ENCODE data around the gene PHACTR3. TPM values are rescaled to one million over a fixed set of nuclear protein-coding genes. Genes with fewer than 3 reads are reported as not detected.
A peak's percentile ranks its signal among the peaks of the same experiment; 100 is the strongest.

Gene PHACTR3
- total RNA-seq, 1 experiment from 2014 or later: not detected

DNA sequence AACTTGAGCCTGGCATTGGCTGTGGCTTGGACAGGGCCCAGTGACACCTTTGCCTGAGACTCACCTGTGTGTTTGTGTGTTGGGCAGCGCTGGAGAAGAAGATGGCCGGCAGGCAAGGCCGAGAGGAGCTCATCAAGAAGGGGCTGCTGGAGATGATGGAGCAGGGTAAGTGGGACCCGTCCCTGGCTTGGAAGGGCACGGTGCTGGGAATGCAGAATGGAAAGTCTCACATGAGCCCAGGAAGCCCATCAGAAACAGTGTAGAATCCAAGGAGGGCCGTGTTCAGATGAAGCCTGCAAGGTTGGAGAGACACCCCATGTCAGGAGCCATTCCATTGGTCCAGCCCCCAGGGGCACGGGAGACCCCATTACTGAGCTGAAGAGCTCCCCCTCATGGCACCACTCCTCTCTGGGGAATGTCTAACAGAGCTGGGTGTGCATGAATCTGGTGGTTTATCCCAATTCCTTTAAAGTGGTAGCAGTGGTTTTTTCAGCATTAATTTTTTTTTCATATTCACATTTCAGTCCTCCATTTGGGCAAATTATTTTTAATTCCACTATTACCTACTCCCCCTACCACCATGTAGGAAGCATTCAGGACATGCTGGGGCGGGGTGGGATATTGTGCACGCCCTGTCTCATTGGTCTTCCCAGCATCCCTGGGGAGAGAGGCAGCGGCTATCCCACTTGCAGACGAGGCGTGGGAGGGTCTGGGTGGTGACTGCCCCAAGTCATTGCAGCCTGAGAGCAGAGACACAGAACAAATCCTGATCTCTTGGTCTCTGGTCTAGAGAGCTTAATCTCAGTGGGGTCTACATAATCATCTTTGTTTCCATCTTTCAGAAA, 143.6 kb downstream of the PHACTR3 start:
- no peak for DNase-seq
- Histone ChIP-seq H3K36me3 (no peaks in the 10 kb centered on the region), H3K27me3 (no peaks in the 10 kb centered on the region), H3K4me3 (no peak overlapping the region), H3K9me3 (no peaks in the 10 kb centered on the region)

DNA sequence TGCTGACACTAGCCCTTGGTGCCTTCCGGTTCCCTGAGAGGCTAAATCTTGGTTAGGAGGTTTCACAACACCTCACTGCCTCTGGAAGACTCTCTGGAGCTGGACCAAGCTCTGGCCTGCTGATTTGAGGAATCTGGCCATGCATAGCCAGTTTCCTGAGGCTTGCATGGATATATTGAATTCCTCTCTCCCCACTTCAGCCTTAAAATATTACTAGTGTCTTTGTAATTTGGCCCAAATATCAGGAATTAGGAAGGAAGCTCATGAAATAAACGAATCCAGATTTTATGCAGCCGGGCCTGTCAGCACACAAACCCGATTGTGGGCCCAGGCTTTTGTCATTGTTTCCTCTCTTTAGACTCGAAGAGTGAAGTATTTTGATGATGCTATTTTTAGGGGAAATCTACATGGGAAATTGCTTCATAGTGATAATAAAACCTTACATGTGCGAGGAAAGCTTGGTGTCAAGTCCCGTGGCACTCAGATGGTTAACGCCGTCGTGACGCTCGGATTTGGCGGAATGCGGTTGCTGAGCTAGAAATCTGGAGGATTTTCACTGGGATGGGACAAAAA, 144.4 kb downstream of the PHACTR3 start:
- H3K36me3 ChIP-seq: no peaks in the 10 kb centered on the region
- H3K9me3 ChIP-seq: no peaks in the 10 kb centered on the region
- no peak overlapping the region for H3K4me3 ChIP-seq
- no peaks in the 10 kb centered on the region for H3K27me3 ChIP-seq
- peak; percentile 76 for DNase-seq

GRCh38 chr20:59749301-59749700, 145.0 kb downstream of the PHACTR3 start:
- DNase-seq: peak; percentile 68
- H3K9me3 ChIP-seq: no peaks in the 10 kb centered on the region
- H3K27me3 ChIP-seq: no peaks in the 10 kb centered on the region
- no peaks in the 10 kb centered on the region for H3K36me3 ChIP-seq
- H3K4me3 ChIP-seq: no peak overlapping the region

DNA sequence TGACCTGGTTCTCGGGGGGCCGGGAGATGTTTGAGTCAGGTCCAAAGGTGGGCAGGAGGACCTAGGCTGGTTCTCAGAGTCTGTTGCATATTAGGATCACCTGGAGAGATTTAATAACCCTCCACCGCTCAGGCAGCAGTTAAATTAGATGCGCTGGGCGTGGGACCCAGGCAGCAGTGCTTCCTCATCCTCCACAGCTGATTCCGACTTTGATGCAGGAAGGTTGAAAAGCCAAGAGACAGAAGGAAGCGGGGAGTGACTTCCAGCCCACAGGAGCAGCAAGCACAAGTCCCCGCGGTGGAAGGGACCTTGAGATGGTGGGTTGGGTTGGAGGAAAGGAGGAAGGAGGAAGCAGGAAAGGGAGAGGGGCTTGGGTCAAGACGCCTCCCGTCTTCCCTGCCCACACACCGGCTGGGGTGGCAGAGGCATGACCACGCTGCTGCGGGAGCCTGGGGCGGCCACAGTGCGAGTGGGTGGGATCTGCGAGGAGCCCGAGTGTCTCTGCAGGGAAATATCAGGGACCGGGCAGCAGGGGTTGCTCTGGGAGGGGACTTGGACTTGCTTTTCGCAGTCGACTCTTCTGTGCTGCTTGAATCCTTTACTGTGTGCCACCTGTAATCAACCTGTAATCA, 146.0 kb downstream of the PHACTR3 start:
- Histone ChIP-seq H3K27me3 (no peaks in the 10 kb centered on the region), H3K9me3 (no peaks in the 10 kb centered on the region), H3K4me3 (no peak overlapping the region), H3K36me3 (no peaks in the 10 kb centered on the region)
- no peak for DNase-seq

- H3K4me3 ChIP-seq: no peak overlapping the region
- H3K9me3 ChIP-seq: no peaks in the 10 kb centered on the region
- no peaks in the 10 kb centered on the region for H3K36me3 ChIP-seq
- DNase-seq: peak; percentile 70
- no peaks in the 10 kb centered on the region for H3K27me3 ChIP-seq
These were observed 146.9 kb downstream of the PHACTR3 start for GRCh38 chr20:59751075-59751711.

- H3K4me3 ChIP-seq: no peak overlapping the region
- no peaks in the 10 kb centered on the region for H3K36me3 ChIP-seq
- no peaks in the 10 kb centered on the region for H3K27me3 ChIP-seq
- H3K9me3 ChIP-seq: no peaks in the 10 kb centered on the region
- DNase-seq: no peak
These were observed 147.8 kb downstream of the PHACTR3 start for GRCh38 chr20:59752101-59752586.

GRCh38 chr20:59752704-59753460, 148.5 kb downstream of the PHACTR3 start:
- DNase-seq: no peak
- Histone ChIP-seq H3K9me3 (no peaks in the 10 kb centered on the region), H3K36me3 (no peaks in the 10 kb centered on the region), H3K27me3 (no peaks in the 10 kb centered on the region), H3K4me3 (no peak overlapping the region)

GRCh38 chr20:59753836-59754235, 149.5 kb downstream of the PHACTR3 start:
- H3K36me3 ChIP-seq: no peaks in the 10 kb centered on the region
- no peak for DNase-seq
- H3K4me3 ChIP-seq: no peak overlapping the region
- no peaks in the 10 kb centered on the region for H3K9me3 ChIP-seq
- no peaks in the 10 kb centered on the region for H3K27me3 ChIP-seq

DNA sequence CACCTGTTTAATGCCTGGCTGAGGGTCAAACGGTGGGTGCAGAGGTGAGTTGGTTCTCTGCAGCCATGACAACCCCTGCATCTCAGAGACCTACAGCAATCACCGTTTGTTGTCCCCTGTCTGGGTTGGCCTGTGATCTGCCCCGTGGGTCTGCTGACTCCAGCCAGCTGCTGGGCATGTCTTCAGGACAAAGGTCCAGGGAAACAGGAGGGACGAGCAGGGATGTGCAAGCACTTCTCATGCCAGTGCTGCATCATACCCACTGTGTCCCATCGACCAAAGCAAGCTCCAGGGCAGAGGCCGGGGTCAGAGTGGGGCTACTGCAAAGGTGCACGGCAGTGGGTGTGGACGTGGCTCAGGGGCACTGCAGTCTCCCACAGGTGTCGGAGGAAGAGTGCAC, 150.2 kb downstream of the PHACTR3 start:
- Histone ChIP-seq H3K4me3 (no peak overlapping the region), H3K36me3 (no peaks in the 10 kb centered on the region), H3K27me3 (no peaks in the 10 kb centered on the region), H3K9me3 (no peaks in the 10 kb centered on the region)
- no peak for DNase-seq

GRCh38 chr20:59756241-59756640, 151.9 kb downstream of the PHACTR3 start:
- DNase-seq: no peak
- H3K36me3 ChIP-seq: no peaks in the 10 kb centered on the region
- H3K9me3 ChIP-seq: no peaks in the 10 kb centered on the region
- no peaks in the 10 kb centered on the region for H3K27me3 ChIP-seq
- no peak overlapping the region for H3K4me3 ChIP-seq

DNA sequence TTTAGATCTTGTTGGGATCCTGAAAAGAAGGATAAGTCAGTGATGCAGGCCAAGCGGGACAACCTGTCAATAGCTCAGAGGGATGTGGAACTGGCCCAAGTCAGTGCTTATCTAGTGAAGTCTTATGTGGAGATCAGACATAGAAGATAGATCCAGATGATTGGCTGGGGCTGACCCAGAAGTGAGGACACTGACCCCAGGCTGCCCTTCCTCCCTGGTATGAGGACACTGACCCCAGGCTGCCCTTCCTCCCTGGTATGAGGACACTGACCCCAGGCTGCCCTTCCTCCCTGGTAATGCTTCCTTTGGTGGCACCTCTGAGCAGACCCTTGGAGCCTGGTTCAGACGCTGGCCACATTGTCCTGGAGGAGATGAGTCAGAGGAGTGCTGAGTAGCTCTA, 159.7 kb downstream of the PHACTR3 start:
- H3K9me3 ChIP-seq: no peaks in the 10 kb centered on the region
- DNase-seq: no peak
- no peak overlapping the region for H3K4me3 ChIP-seq
- H3K36me3 ChIP-seq: no peaks in the 10 kb centered on the region
- H3K27me3 ChIP-seq: no peaks in the 10 kb centered on the region

DNA sequence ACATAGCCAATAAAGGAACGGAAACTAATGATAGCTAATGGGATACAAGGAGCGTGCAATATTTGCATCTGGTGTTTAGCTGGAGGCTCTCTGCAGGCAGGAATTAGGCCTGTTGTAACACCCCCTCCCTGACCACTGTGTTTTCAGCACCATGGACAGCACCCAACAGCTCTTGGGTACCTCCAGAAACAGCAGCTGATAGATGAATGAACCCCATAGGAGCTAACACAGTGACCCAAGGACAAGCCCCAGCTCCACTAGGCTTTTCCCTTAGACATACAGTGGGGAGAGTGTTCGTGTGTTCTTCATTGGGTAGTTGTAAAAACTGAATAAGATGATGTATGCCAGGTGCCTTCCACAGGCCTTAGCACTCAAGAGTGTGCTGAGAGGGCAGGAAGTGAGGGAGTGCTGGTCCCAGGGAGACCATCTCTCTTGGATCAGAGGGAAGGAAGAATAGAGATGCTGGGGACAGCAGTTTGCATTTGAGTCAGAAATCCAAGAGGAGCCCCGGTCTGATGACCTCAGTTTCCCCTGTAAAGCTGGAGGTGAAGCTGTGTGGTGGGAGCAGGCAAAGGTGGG, 161.3 kb downstream of the PHACTR3 start:
- no peaks in the 10 kb centered on the region for H3K36me3 ChIP-seq
- no peak overlapping the region for H3K4me3 ChIP-seq
- H3K27me3 ChIP-seq: no peaks in the 10 kb centered on the region
- no peaks in the 10 kb centered on the region for H3K9me3 ChIP-seq
- DNase-seq: no peak

- Histone ChIP-seq H3K36me3 (no peaks in the 10 kb centered on the region), H3K4me3 (no peak overlapping the region), H3K9me3 (no peaks in the 10 kb centered on the region), H3K27me3 (no peaks in the 10 kb centered on the region)
- no peak for DNase-seq
These were observed 163.3 kb downstream of the PHACTR3 start for GRCh38 chr20:59767656-59768055.

- H3K36me3 ChIP-seq: no peaks in the 10 kb centered on the region
- H3K27me3 ChIP-seq: no peaks in the 10 kb centered on the region
- DNase-seq: no peak
- H3K4me3 ChIP-seq: no peak overlapping the region
- H3K9me3 ChIP-seq: no peaks in the 10 kb centered on the region
These were observed 165.9 kb downstream of the PHACTR3 start for GRCh38 chr20:59770270-59770669.

DNA sequence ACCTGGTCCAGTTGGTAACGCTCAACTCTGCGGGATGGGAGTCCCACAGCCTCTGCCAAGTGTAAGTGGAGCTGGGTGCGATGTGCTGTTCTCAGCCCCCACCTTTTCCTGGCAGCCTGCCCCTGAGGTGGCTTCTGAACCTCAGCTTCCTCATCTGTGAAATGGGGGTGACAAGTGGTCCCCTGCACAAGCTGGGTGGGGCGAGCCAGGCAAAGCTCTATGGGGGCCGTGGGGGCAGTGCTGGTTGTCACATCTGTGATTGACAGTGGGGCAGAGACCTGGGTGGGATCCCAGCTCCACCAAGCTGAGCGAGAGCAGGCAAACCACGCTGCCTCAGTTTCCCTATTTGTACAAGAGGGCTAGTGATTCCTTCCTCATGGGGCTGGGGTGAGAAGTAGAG, 166.5 kb downstream of the PHACTR3 start:
- DNase-seq: no peak
- H3K36me3 ChIP-seq: no peaks in the 10 kb centered on the region
- H3K27me3 ChIP-seq: no peaks in the 10 kb centered on the region

More for the DNA sequence above, 166.5 kb downstream of the PHACTR3 start:
- H3K4me3 ChIP-seq: no peak overlapping the region
- no peaks in the 10 kb centered on the region for H3K9me3 ChIP-seq

Data from MG63 (cell line).